Neutrophil (primary cell): Measurements from ENCODE around the gene RPS6KB2.

Source experiments
- H3K27ac ChIP-seq: fragments of 200-600 bp; sonication (generic); 2 replicates; pipeline ENCODE4 v1.5.1; 2016; ENCODE audit warnings: mild to moderate bottlenecking, moderate library complexity
- H3K27me3 ChIP-seq: fragments of 200-600 bp; sonication (generic); 2 replicates; pipeline ENCODE4 v1.6.0; 2016; ENCODE audit warnings: mild to moderate bottlenecking
- H3K36me3 ChIP-seq: fragments of 200-600 bp; sonication (generic); 2 replicates; pipeline ENCODE4 v1.5.1; 2017
- H3K4me1 ChIP-seq, 2 experiments: fragments of 200-600 bp in 1 of 2; sonication (generic) in 1 of 2; 1 replicate in 1 of 2; 2 replicates in 1 of 2; pipeline versions ENCODE4 v1.5.1 to v1.6.1; 2013 to 2016; ENCODE audit warnings: low read depth in 1 of 2, low read length in 1 of 2, mild to moderate bottlenecking in 1 of 2, moderate library complexity in 1 of 2; ENCODE audit not compliant: control insufficient read depth in 1 of 2, insufficient read depth in 1 of 2
- H3K4me3 ChIP-seq, 2 experiments: fragments of 200-600 bp in 1 of 2; sonication (generic) in 1 of 2; 1 replicate in 1 of 2; 2 replicates in 1 of 2; pipeline ENCODE4 v1.5.1; 2013 to 2016; ENCODE audit warnings: low read depth in 1 of 2, low read length in 1 of 2, mild to moderate bottlenecking in 1 of 2, moderate library complexity in 1 of 2
- H3K9me3 ChIP-seq: fragments of 200-600 bp; sonication (generic); 2 replicates; pipeline ENCODE4 v1.5.1; 2016
- CTCF ChIP-seq: fragments of 200-600 bp; sonication (generic); IDR thresholded peaks from 2 replicates; pipeline ENCODE4 v1.5.1; 2016; ENCODE audit warnings: antibody characterized with exemption

The RPS6KB2 gene

GRCh38 chr11:67395555-67396258 is 32.6 kb upstream of the RPS6KB2 start:
- no peak for TF ChIP-seq CTCF
- Histone ChIP-seq H3K36me3 (peaks cover 60% of the 10 kb centered on the region), H3K9me3 (no peaks in the 10 kb centered on the region), H3K27me3 (no peaks in the 10 kb centered on the region), H3K4me1 (peaks cover 52 to 56% of the 10 kb centered on the region in 2 experiments), H3K4me3 (no peak overlapping the region), H3K27ac (no peak overlapping the region)

- H3K9me3 ChIP-seq: no peaks in the 10 kb centered on the region
- no peaks in the 10 kb centered on the region for H3K27me3 ChIP-seq
- no peak for TF ChIP-seq CTCF
- H3K4me3 ChIP-seq: no peak overlapping the region
- peaks cover 60% of the 10 kb centered on the region for H3K36me3 ChIP-seq
- peaks cover 51 to 53% of the 10 kb centered on the region in 2 experiments for H3K4me1 ChIP-seq
- H3K27ac ChIP-seq: peak overlapping the region; percentile 54
Observed at GRCh38 chr11:67396259-67396581, 32.1 kb upstream of the RPS6KB2 start.

GRCh38 chr11:67396587-67397389 is 31.5 kb upstream of the RPS6KB2 start:
- H3K9me3 ChIP-seq: no peaks in the 10 kb centered on the region
- H3K36me3 ChIP-seq: peaks cover 60% of the 10 kb centered on the region
- H3K27me3 ChIP-seq: no peaks in the 10 kb centered on the region
- H3K4me3 ChIP-seq: no peak overlapping the region
- no peak for TF ChIP-seq CTCF
- H3K4me1 ChIP-seq: peaks cover 48 to 49% of the 10 kb centered on the region in 2 experiments
- H3K27ac ChIP-seq: peak overlapping the region; percentile 54

- Histone ChIP-seq H3K4me3 (no peak overlapping the region), H3K27me3 (no peaks in the 10 kb centered on the region), H3K4me1 (peaks cover 49% of the 10 kb centered on the region in 2 experiments), H3K36me3 (peaks cover 60% of the 10 kb centered on the region), H3K27ac (peak overlapping the region; percentile 54), H3K9me3 (no peaks in the 10 kb centered on the region)
- TF ChIP-seq CTCF: no peak
Observed at GRCh38 chr11:67397536-67397935, 30.8 kb upstream of the RPS6KB2 start.

- Histone ChIP-seq H3K4me3 (no peak overlapping the region), H3K4me1 (peaks cover 51% of the 10 kb centered on the region in 2 experiments), H3K36me3 (peaks cover 60% of the 10 kb centered on the region), H3K9me3 (no peaks in the 10 kb centered on the region), H3K27ac (peak overlapping the region; percentile 54), H3K27me3 (no peaks in the 10 kb centered on the region)
- no peak for TF ChIP-seq CTCF
Observed at GRCh38 chr11:67397986-67398660, 30.2 kb upstream of the RPS6KB2 start.
